ENCODE results near the gene TSHZ2. TPM values are rescaled to one million over a fixed set of nuclear protein-coding genes. Genes with fewer than 3 reads are reported as not detected.

Gene TSHZ2
- total RNA-seq, 3 donors from 2014 or later (not counting 1 experiment from before 2014, with no cell fraction given) = 1.8 to 1.9 TPM; not detected in 1

- WGBS (ENCODE audit: insufficient coverage) = 91% methylated on average over 10 of the region's 10 CpGs
Observed at GRCh38 chr20:53389516-53390300, 417.6 kb downstream of the TSHZ2 start.

DNA sequence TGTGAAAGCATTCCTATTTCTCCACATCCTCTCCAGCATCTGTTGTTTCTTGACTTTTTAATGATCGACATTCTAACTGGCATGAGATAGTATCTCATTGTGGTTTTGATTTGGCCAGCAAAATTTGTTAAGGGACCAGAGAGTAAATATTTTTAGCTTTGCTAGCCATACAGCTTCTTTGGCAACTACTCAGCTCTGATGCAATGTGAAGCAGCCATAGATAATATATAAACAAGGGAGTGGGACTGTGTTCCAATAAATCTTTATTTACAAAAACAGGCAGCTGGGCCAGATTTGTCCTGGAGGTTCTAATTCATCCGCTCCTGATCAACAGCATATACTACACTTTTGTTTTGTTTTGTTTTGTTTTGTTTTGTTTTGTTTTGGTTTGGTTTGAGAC is 418.6 kb downstream of the TSHZ2 start:
- Histone ChIP-seq H3K27me3 (ENCODE audit: control insufficient read depth, insufficient read depth, low read length) (no peaks in the 10 kb centered on the region), H3K4me1 (ENCODE audit: control insufficient read depth, insufficient read depth, low read length) (no peaks in the 10 kb centered on the region), H3K9me3 (ENCODE audit: control insufficient read depth, insufficient read depth, low read length) (no peaks in the 10 kb centered on the region), H3K36me3 (ENCODE audit: control insufficient read depth, insufficient read depth, low read length) (no peaks in the 10 kb centered on the region), H3K4me3 (ENCODE audit: low read length) (no peak overlapping the region), H3K27ac (ENCODE audit: low read length) (no peak overlapping the region)
- Mint-ChIP-seq H3K27me3 (ENCODE audit: low read depth in 2 of 2) (peaks cover 14 to 20% of the 10 kb centered on the region in 2 donors), H3K27ac (no peak overlapping the region), H3K4me3 (no peak overlapping the region), H3K9me3 (no peaks in the 10 kb centered on the region), H3K4me1 (no peaks in the 10 kb centered on the region), H3K36me3 (no peaks in the 10 kb centered on the region)
- no peak for TF ChIP-seq CTCF (IDR thresholded peaks at IDR 0.05)
- intact Hi-C loops (cut with micrococcal nuclease) = no loop called here
- WGBS (ENCODE audit: insufficient coverage) = no CpG with 5 or more reads among the region's 2 CpGs
- no peak for ATAC-seq
- no peak for DNase-seq

More at GRCh38 chr20:53389516-53390300, 417.6 kb downstream of the TSHZ2 start:
- TF ChIP-seq CTCF (IDR thresholded peaks at IDR 0.05) = no peak
- ATAC-seq (no peak), DNase-seq (no peak)
- intact Hi-C loops (cut with micrococcal nuclease) = no loop called here
- Mint-ChIP-seq H3K27ac (no peak overlapping the region), H3K4me3 (no peak overlapping the region), H3K9me3 (no peaks in the 10 kb centered on the region), H3K36me3 (no peaks in the 10 kb centered on the region), H3K27me3 (ENCODE audit: low read depth in 2 of 2) (peaks cover 10 to 20% of the 10 kb centered on the region in 2 donors), H3K4me1 (no peaks in the 10 kb centered on the region)
- Histone ChIP-seq H3K27ac (ENCODE audit: low read length) (no peak overlapping the region), H3K4me1 (ENCODE audit: control insufficient read depth, insufficient read depth, low read length) (no peaks in the 10 kb centered on the region), H3K9me3 (ENCODE audit: control insufficient read depth, insufficient read depth, low read length) (no peaks in the 10 kb centered on the region), H3K36me3 (ENCODE audit: control insufficient read depth, insufficient read depth, low read length) (no peaks in the 10 kb centered on the region), H3K27me3 (ENCODE audit: control insufficient read depth, insufficient read depth, low read length) (no peaks in the 10 kb centered on the region), H3K4me3 (ENCODE audit: low read length) (no peak overlapping the region)

GRCh38 chr20:53394433-53394832 is 422.3 kb downstream of the TSHZ2 start:
- no peaks in the 10 kb centered on the region for H3K4me1 Mint-ChIP-seq
- no peaks in the 10 kb centered on the region for H3K9me3 Mint-ChIP-seq
- Histone ChIP-seq H3K4me3 (ENCODE audit: low read length) (no peak overlapping the region), H3K36me3 (ENCODE audit: control insufficient read depth, insufficient read depth, low read length) (no peaks in the 10 kb centered on the region), H3K27ac (ENCODE audit: low read length) (no peak overlapping the region), H3K9me3 (ENCODE audit: control insufficient read depth, insufficient read depth, low read length) (no peaks in the 10 kb centered on the region), H3K4me1 (ENCODE audit: control insufficient read depth, insufficient read depth, low read length) (no peaks in the 10 kb centered on the region), H3K27me3 (ENCODE audit: control insufficient read depth, insufficient read depth, low read length) (no peaks in the 10 kb centered on the region)
- no peak for ATAC-seq
- intact Hi-C loops (cut with micrococcal nuclease) = no loop called here
- H3K27ac Mint-ChIP-seq = no peak overlapping the region
- H3K27me3 Mint-ChIP-seq (ENCODE audit: low read depth in 2 of 2) = peaks cover 7 to 20% of the 10 kb centered on the region in 2 donors
- no peak for DNase-seq
- H3K36me3 Mint-ChIP-seq = no peaks in the 10 kb centered on the region
- no peak overlapping the region for H3K4me3 Mint-ChIP-seq
- TF ChIP-seq CTCF (IDR thresholded peaks at IDR 0.05) = no peak
